ENCODE measurements around the gene DUSP23.

- TF ChIP-seq, protein P1, sequence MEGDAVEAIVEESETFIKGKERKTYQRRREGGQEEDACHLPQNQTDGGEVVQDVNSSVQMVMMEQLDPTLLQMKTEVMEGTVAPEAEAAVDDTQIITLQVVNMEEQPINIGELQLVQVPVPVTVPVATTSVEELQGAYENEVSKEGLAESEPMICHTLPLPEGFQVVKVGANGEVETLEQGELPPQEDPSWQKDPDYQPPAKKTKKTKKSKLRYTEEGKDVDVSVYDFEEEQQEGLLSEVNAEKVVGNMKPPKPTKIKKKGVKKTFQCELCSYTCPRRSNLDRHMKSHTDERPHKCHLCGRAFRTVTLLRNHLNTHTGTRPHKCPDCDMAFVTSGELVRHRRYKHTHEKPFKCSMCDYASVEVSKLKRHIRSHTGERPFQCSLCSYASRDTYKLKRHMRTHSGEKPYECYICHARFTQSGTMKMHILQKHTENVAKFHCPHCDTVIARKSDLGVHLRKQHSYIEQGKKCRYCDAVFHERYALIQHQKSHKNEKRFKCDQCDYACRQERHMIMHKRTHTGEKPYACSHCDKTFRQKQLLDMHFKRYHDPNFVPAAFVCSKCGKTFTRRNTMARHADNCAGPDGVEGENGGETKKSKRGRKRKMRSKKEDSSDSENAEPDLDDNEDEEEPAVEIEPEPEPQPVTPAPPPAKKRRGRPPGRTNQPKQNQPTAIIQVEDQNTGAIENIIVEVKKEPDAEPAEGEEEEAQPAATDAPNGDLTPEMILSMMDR (IDR thresholded peaks at IDR 0.05) = no peak
- TF ChIP-seq POLR2A (IDR thresholded peaks at IDR 0.05) = no peak
Measured at GRCh38 chr1:159831412-159832141, 50.8 kb downstream of the DUSP23 start.

Measured in testis (tissue), 2 donors.